ENCODE results near the gene LYRM1. TPM values are rescaled to one million over a fixed set of nuclear protein-coding genes. Genes with fewer than 3 reads are reported as not detected.

Gene LYRM1
- polyA plus RNA-seq, 2 donors, result 15.8 to 15.9 TPM

Other genes with a start within 250 kb of the LYRM1 start
- under 1 TPM; 0.20 to 0.21 TPM for gene ACSM1, start 203.1 kb upstream of the LYRM1 start, polyA plus RNA-seq
- 10 to 100 TPM; 11.2 TPM for gene THUMPD1, start 159.0 kb upstream of the LYRM1 start, polyA plus RNA-seq
- gene ACSM3, start 136.8 kb upstream of the LYRM1 start, polyA plus RNA-seq, result 1 to 10 TPM; 3.3 to 6.3 TPM
- 1 to 10 TPM; 7.7 to 8.0 TPM for gene ERI2, start 94.3 kb upstream of the LYRM1 start, polyA plus RNA-seq
- 1 to 10 TPM; 1.4 to 1.5 TPM for gene REXO5, start 94.2 kb upstream of the LYRM1 start, polyA plus RNA-seq
- 1 to 10 TPM; 3.2 to 6.5 TPM for gene DCUN1D3, start 413 bp upstream of the LYRM1 start, polyA plus RNA-seq

All from esophagus (tissue), 2 donors.